ENCODE measurements around the gene RTN3. TPM values are rescaled to one million over a fixed set of nuclear protein-coding genes. Genes with fewer than 3 reads are reported as not detected.

RTN3 gene
- total RNA-seq, 1 experiment from 2014 or later, result 275 TPM

GRCh38 chr11:63761931-63762653 is 80.8 kb downstream of the RTN3 start:
- H3K27ac ChIP-seq (ENCODE audit: low read depth, low read length, poor library complexity, severe bottlenecking), result peak overlapping the region; percentile 81
- H3K4me3 ChIP-seq (ENCODE audit: low read depth, low read length, poor library complexity, severe bottlenecking), result peak overlapping the region; percentile 63
- CTCF ChIA-PET, result no interaction called here
- H3K9me3 ChIP-seq (ENCODE audit: low read depth, low read length, poor library complexity, severe bottlenecking), result no peaks in the 10 kb centered on the region
- peak; percentile 94 for DNase-seq (ENCODE audit: low spot score)
- POLR2A ChIA-PET (ENCODE audit: low non-redundant PET), result no interaction called here
- peaks cover 39% of the 10 kb centered on the region for H3K36me3 ChIP-seq (ENCODE audit: insufficient read depth, low read length, poor library complexity, severe bottlenecking)
- no peaks in the 10 kb centered on the region for H3K27me3 ChIP-seq (replicated peaks; ENCODE audit: insufficient read depth, low read depth, low read length, poor library complexity)
- intact Hi-C loops (cut with micrococcal nuclease; ENCODE audit: unreplicated experiment), result loop anchor here (10.0 kb wide), 1 partner anchor 223 kb away; the partner anchor contains the start of gene OTUB1
- no peak for TF ChIP-seq EZH2 (IDR thresholded peaks at IDR 0.05; ENCODE audit: borderline replicate concordance, low read depth, low read length, poor library complexity, severe bottlenecking)
- no peak for TF ChIP-seq CTCF (conservative IDR thresholded peaks at IDR 0.05; ENCODE audit: low read depth, low read length)
- peaks cover 70% of the 10 kb centered on the region for H3K4me1 ChIP-seq (ENCODE audit: insufficient read depth, low read length, poor library complexity, severe bottlenecking)
- TSS peak; percentile 31 for BruUV-seq (replicated peaks)

DNA sequence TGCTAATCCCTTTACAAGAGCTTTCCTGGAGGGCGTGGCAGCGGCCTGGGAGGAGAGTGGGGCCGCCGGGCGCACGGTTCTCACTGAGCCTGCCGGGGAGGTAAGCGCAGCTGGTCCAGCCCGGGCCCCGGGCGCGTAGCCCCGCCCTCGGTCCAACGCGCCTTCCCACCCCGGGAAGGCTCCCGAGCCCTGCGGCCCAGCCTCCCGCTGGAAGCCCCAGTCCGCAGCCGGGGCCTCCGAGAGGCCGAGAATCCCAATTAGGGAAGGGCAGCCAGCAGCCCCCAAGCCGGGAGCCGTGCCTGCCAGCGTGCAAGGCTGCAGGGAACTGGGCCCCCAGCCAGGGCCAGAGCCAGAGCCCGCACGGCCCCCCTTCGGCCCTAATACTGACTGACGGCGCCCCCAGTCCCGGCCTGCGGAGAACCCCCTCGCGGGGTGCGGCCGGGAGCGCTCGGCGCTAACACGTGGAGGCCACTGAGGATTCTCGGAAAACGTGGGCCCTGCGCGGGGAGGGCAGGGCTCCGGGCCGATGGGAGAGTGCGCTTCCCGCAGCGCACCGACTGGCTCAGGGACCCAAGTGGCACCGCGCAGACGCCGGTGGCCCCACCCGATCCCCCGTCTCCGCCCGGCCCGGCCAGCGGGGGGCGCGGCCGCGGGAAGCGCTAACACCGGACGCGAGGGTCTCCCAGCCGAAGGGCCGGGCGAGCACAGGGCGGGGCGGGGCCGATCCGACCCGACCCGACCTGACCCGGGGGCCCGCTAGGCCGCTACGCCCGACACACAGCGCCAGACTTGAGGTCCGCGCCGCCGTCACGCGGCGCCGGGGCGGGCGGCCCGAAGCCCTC is 81.6 kb downstream of the RTN3 start:
- ChIA-PET POLR2A (ENCODE audit: low non-redundant PET) (interaction anchor here (0.5 kb wide), 1 partner anchor 16 kb away, joined by 3 read pairs; no protein-coding TSS in a partner anchor), CTCF (no interaction called here)
- H3K4me3 ChIP-seq (ENCODE audit: low read depth, low read length, poor library complexity, severe bottlenecking), result peak overlapping the region; percentile 63
- H3K27ac ChIP-seq (ENCODE audit: low read depth, low read length, poor library complexity, severe bottlenecking), result peak overlapping the region; percentile 81
- BruUV-seq (replicated peaks), result no TSS peak
- no peaks in the 10 kb centered on the region for H3K27me3 ChIP-seq (replicated peaks; ENCODE audit: insufficient read depth, low read depth, low read length, poor library complexity)
- peak; percentile 80 for DNase-seq (ENCODE audit: low spot score)
- no peaks in the 10 kb centered on the region for H3K9me3 ChIP-seq (ENCODE audit: low read depth, low read length, poor library complexity, severe bottlenecking)
- H3K4me1 ChIP-seq (ENCODE audit: insufficient read depth, low read length, poor library complexity, severe bottlenecking), result peaks cover 74% of the 10 kb centered on the region
- intact Hi-C loops (cut with micrococcal nuclease; ENCODE audit: unreplicated experiment), result loop anchor here (10.0 kb wide), 1 partner anchor 222 kb away; the partner anchor contains the start of gene OTUB1
- H3K36me3 ChIP-seq (ENCODE audit: insufficient read depth, low read length, poor library complexity, severe bottlenecking), result peaks cover 31% of the 10 kb centered on the region
- no peak for TF ChIP-seq EZH2 (IDR thresholded peaks at IDR 0.05; ENCODE audit: borderline replicate concordance, low read depth, low read length, poor library complexity, severe bottlenecking)
- TF ChIP-seq CTCF (conservative IDR thresholded peaks at IDR 0.05; ENCODE audit: low read depth, low read length), result peak; percentile 28; the same call in 1 of the 2 replicates

DNA sequence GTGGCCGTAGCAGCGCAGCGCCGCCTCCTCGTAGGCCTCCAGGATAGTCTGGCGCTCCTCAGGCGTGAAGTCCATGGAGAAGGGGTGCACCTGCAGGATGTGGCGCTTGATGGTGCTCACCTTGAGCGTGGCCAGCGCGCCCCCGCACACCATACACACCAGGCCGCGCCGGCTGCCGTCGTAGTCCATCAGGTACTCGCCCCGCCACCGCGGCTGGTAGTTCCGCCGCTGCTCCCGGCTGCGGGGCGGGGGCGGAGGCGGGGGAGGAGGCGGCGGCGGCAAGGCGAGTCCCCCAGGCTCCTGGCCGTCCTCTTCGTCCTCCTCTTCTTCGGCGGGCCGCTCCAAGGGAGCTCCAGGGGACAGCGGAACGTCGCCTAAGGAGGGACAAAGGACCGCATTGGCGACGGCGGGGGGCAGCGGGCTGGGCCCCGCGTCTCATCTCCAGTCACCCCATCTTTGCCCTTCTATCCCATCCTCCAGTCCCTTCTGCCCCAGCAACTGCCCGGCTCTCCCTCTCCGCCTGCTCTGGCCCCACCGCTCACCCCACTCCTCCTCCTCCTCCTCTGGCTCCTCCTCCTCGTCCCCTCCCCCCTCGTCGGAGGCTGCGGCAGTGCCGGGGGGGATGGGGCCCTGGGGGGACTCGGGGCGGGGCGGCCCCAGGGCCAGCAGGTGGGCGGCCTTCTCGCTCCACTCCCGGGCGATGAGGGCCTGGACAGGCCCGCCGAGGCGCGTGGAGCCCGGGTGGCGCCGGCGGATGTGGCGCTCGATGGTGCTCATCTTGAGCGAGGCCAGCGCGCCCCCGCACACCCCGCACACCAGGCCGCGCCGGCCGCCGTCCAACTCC is 82.4 kb downstream of the RTN3 start:
- Histone ChIP-seq H3K9me3 (ENCODE audit: low read depth, low read length, poor library complexity, severe bottlenecking) (no peaks in the 10 kb centered on the region), H3K4me1 (ENCODE audit: insufficient read depth, low read length, poor library complexity, severe bottlenecking) (peaks cover 74% of the 10 kb centered on the region), H3K4me3 (ENCODE audit: low read depth, low read length, poor library complexity, severe bottlenecking) (peak overlapping the region; percentile 63), H3K36me3 (ENCODE audit: insufficient read depth, low read length, poor library complexity, severe bottlenecking) (peaks cover 23% of the 10 kb centered on the region), H3K27me3 (replicated peaks; ENCODE audit: insufficient read depth, low read depth, low read length, poor library complexity) (no peaks in the 10 kb centered on the region), H3K27ac (ENCODE audit: low read depth, low read length, poor library complexity, severe bottlenecking) (peak overlapping the region; percentile 81)
- CTCF ChIA-PET, result no interaction called here
- BruUV-seq (replicated peaks), result no TSS peak
- peak; percentile 72 for DNase-seq (ENCODE audit: low spot score)
- intact Hi-C loops (cut with micrococcal nuclease; ENCODE audit: unreplicated experiment), result loop anchor here (10.0 kb wide), 1 partner anchor 221 kb away; the partner anchor contains the start of gene OTUB1
- POLR2A ChIA-PET (ENCODE audit: low non-redundant PET), result interaction anchor here (0.5 kb wide), 1 partner anchor 17 kb away, joined by 3 read pairs; no protein-coding TSS in a partner anchor
- TF ChIP-seq CTCF (conservative IDR thresholded peaks at IDR 0.05; ENCODE audit: low read depth, low read length), result no peak
- TF ChIP-seq EZH2 (IDR thresholded peaks at IDR 0.05; ENCODE audit: borderline replicate concordance, low read depth, low read length, poor library complexity, severe bottlenecking), result no peak
